ENCODE data around the gene HNRNPA3. TPM values are rescaled to one million over a fixed set of nuclear protein-coding genes. Genes with fewer than 3 reads are reported as not detected.

HNRNPA3 gene
- total and polyA plus RNA-seq, 2 donors (not counting 1 experiment from before 2014, with no cell fraction given), result 45.1 to 200 TPM

GRCh38 chr2:177268187-177268871 lies 55.7 kb downstream of the HNRNPA3 start:
- WGBS (ENCODE audit: insufficient coverage), result 100% methylated on average over 3 of the region's 8 CpGs
- H2AFZ ChIP-seq (ENCODE audit: insufficient read depth, low read depth, low read length, poor library complexity, severe bottlenecking), result no peak overlapping the region
- DNase-seq, result no peak
- no peak for TF ChIP-seq CTCF (IDR thresholded peaks at IDR 0.05)
- TF ChIP-seq EZH2 (IDR thresholded peaks at IDR 0.05; ENCODE audit: borderline replicate concordance, insufficient read depth, low read depth, low read length, poor library complexity, severe bottlenecking), result no peak
- peaks cover 11% of the 10 kb centered on the region in 2 donors for H3K4me1 ChIP-seq (ENCODE audit: control insufficient read depth in 2 of 2, insufficient read depth in 2 of 2, low read length in 2 of 2)
- ChIA-PET POLR2A (no interaction called here), CTCF (interaction anchor here (0.8 to 1.1 kb wide), 2 partner anchors 64 to 104 kb away, joined by 3 read pairs; no protein-coding TSS in a partner anchor)
- intact Hi-C loops (cut with micrococcal nuclease), result no loop called here
- no peak overlapping the region for H3K4me2 ChIP-seq (replicated peaks; ENCODE audit: low read depth, low read length, poor library complexity, severe bottlenecking)
- peaks cover 9% of the 10 kb centered on the region for H3K79me2 ChIP-seq (ENCODE audit: control insufficient read depth, insufficient read depth, low read length)
- no peaks in the 10 kb centered on the region for H3K9me3 ChIP-seq (ENCODE audit: control extremely low read depth in 1 of 3, control insufficient read depth in 2 of 3, insufficient read depth in 1 of 3, low read length in 2 of 3)
- H3K27me3 Mint-ChIP-seq, result no peaks in the 10 kb centered on the region
- H3K4me1 Mint-ChIP-seq, result peaks cover 19% of the 10 kb centered on the region
- ATAC-seq (ENCODE audit: low read depth), result no peak
- no peak overlapping the region for H3K27ac ChIP-seq (ENCODE audit: low read length in 2 of 2)
- no peaks in the 10 kb centered on the region for H3K27me3 ChIP-seq (replicated peaks in 1 of 4; ENCODE audit: control extremely low read depth in 1 of 4, control insufficient read depth in 3 of 4, insufficient read depth in 4 of 4, low read length in 3 of 4)
- H3K27ac Mint-ChIP-seq, result no peak overlapping the region
- H3K9ac ChIP-seq (ENCODE audit: low read length), result no peak overlapping the region
- no peak overlapping the region for H3K4me3 ChIP-seq (ENCODE audit: control extremely low read depth in 1 of 5, extremely low read depth in 1 of 5, insufficient read depth in 1 of 5, low read depth in 2 of 5, low read length in 4 of 5)
- no peak overlapping the region for H3K4me3 Mint-ChIP-seq
- no peaks in the 10 kb centered on the region for H3K9me3 Mint-ChIP-seq (ENCODE audit: insufficient read depth)
- peaks cover 6% of the 10 kb centered on the region for H4K20me1 ChIP-seq (ENCODE audit: control insufficient read depth, insufficient read depth, low read length, poor library complexity, severe bottlenecking)
- no peaks in the 10 kb centered on the region for H3K36me3 ChIP-seq (replicated peaks in 1 of 2; ENCODE audit: control extremely low read depth in 1 of 2, control insufficient read depth in 1 of 2, extremely low read depth in 1 of 2, insufficient read depth in 2 of 2, low read length in 1 of 2)

- POLR2A ChIA-PET, result no interaction called here
- DNase-seq (no peak), ATAC-seq (ENCODE audit: low read depth) (no peak)
- Histone ChIP-seq H3K9me3 (ENCODE audit: control extremely low read depth in 1 of 3, control insufficient read depth in 2 of 3, insufficient read depth in 1 of 3, low read length in 2 of 3) (no peaks in the 10 kb centered on the region), H3K27ac (ENCODE audit: low read length in 2 of 2) (no peak overlapping the region), H3K27me3 (replicated peaks in 1 of 4; ENCODE audit: control extremely low read depth in 1 of 4, control insufficient read depth in 3 of 4, insufficient read depth in 4 of 4, low read length in 3 of 4) (no peaks in the 10 kb centered on the region), H3K4me3 (ENCODE audit: control extremely low read depth in 1 of 5, extremely low read depth in 1 of 5, insufficient read depth in 1 of 5, low read depth in 2 of 5, low read length in 4 of 5) (no peak overlapping the region), H3K9ac (ENCODE audit: low read length) (no peak overlapping the region), H3K4me1 (ENCODE audit: control insufficient read depth in 2 of 2, insufficient read depth in 2 of 2, low read length in 2 of 2) (peaks cover 11% of the 10 kb centered on the region in 2 donors), H3K36me3 (replicated peaks in 1 of 2; ENCODE audit: control extremely low read depth in 1 of 2, control insufficient read depth in 1 of 2, extremely low read depth in 1 of 2, insufficient read depth in 2 of 2, low read length in 1 of 2) (no peaks in the 10 kb centered on the region), H4K20me1 (ENCODE audit: control insufficient read depth, insufficient read depth, low read length, poor library complexity, severe bottlenecking) (peaks cover 2% of the 10 kb centered on the region), H2AFZ (ENCODE audit: insufficient read depth, low read depth, low read length, poor library complexity, severe bottlenecking) (no peak overlapping the region), H3K4me2 (replicated peaks; ENCODE audit: low read depth, low read length, poor library complexity, severe bottlenecking) (no peak overlapping the region), H3K79me2 (ENCODE audit: control insufficient read depth, insufficient read depth, low read length) (peaks cover 7% of the 10 kb centered on the region)
- no CpG with 5 or more reads among the region's 7 CpGs for WGBS (ENCODE audit: insufficient coverage)
- intact Hi-C loops (cut with micrococcal nuclease), result no loop called here
- no peaks in the 10 kb centered on the region for H3K27me3 Mint-ChIP-seq
- CTCF ChIA-PET, result no interaction called here
- H3K4me1 Mint-ChIP-seq, result peaks cover 18% of the 10 kb centered on the region
- TF ChIP-seq CTCF (IDR thresholded peaks at IDR 0.05) (no peak), EZH2 (IDR thresholded peaks at IDR 0.05; ENCODE audit: borderline replicate concordance, insufficient read depth, low read depth, low read length, poor library complexity, severe bottlenecking) (no peak)
- no peaks in the 10 kb centered on the region for H3K9me3 Mint-ChIP-seq (ENCODE audit: insufficient read depth)
- H3K4me3 Mint-ChIP-seq, result no peak overlapping the region
- H3K27ac Mint-ChIP-seq, result no peak overlapping the region
Observed at GRCh38 chr2:177268901-177269300, 56.3 kb downstream of the HNRNPA3 start.

Data from B cell (primary cell).